CD4-positive, alpha-beta T cell treated with Interferon alpha-2 for 1 hour (primary cell): ENCODE data around the gene THBS2.

Experiments used
- DNase-seq, 2 donors: peaks; one replicate each; pipeline ENCODE4 v3.0.0-alpha.2; 2020 to 2022

The THBS2 gene

DNA sequence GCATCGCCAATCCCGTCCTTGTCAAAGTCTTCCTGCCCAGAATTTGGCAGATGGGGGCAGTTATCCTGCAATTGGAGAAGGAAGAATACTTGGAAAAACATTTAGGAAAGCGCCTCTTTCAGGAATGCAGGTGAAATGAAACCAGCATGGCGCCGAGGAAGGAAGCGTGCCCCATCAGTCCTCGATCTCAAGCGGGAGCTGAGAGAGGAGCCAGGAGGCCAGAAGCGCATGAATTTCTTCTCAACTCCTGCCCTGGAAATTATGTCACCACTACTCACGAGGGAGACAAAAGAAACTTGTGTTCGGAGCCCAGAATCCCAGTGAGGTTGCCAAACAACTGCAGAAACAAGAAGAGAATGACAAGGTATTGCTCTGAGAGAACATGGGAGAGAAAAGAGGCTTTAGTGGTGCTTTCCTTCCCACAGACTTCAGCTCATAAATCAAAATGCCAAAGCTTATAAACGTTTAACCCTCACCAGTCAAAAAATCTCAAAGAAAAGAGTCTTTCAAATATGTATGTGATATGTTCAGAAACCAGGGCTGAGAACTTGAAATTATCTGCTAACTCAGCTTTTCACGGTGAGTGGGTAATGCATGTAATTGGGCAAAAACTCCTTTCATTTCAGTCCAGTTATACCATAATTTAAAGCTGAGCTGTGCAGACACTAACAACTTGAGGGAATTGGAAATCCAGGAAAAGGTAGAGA lies 23.9 kb downstream of the THBS2 start:
- no peak for DNase-seq

DNA sequence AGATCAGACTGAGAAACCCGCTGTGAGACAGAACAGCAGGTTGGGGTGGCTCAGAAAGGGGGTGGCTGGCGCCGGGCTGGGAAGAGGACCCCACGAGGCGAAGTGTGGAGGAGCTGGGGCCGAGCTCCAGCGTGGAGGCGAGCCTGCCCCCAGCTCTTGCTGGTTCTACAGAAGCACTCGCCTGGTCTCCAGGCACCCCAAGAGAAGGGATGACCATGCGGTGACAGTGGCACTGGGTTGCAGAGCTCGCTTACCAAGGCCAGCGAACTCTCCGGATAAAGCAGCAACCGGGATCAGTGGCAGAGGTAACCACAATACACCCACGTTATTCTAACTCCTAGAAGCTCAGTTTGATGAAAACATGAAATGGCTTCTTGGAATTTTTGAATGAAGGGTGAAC lies 26.5 kb downstream of the THBS2 start:
- no peak for DNase-seq

DNA sequence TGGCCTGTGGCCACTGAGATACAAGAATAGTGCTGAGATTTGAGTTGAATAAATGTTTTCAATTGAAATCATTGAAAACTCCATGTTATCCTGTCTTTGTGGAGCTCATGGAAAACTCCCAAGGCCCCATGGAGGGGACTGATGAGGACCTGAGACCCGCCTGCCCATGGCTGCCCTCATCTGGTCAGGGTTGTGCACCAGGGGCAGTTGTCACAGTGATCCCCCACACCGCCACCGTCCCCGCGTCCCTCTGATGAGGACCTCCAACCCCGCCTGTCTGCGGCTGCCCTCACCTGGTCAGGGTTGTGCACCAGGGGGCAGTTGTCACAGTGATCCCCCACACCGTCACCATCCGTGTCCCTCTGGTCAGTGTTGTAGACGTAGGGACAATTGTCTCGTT lies 27.8 kb downstream of the THBS2 start:
- DNase-seq, result no peak

DNA sequence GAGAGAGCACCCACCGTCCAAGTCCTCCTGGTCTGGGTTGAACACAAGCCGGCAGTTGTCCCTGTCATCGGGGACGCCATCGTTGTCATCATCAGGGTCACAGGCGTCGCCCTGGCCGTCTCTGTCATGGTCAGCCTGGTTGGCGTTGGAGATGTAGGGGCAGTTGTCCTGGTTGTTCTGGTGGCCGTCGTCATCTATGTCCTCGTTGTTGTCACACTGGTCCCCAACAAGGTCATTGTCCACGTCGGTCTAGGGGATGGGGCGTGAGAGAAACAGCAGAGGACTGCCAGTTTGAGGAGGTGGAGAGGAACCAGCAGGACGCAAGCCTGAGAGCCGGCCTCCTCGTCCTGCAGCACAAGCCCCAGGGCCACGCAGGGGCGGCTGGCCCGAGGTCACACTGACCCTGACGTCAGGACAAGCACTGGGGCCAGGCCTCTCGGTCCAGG lies 28.5 kb downstream of the THBS2 start:
- no peak for DNase-seq

DNA sequence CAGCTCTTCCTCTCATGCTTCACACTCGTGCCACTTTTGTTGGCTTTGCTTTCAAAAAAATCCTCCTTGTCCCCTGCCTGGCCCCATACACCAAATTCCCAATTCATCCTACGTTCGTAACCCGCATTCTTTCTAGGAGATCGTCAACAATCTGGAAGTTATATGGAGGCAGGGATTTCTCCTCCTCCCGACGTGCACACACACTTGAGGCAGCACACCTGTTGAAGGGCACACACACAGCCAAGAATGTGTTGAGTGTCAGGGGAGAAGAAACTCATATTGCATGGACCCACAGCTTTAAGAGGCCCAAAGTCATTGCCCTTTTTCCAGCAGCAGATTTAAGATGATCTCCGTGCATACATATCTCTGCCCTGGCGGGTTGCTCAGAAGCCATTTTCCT lies 28.9 kb downstream of the THBS2 start:
- no peak for DNase-seq

DNA sequence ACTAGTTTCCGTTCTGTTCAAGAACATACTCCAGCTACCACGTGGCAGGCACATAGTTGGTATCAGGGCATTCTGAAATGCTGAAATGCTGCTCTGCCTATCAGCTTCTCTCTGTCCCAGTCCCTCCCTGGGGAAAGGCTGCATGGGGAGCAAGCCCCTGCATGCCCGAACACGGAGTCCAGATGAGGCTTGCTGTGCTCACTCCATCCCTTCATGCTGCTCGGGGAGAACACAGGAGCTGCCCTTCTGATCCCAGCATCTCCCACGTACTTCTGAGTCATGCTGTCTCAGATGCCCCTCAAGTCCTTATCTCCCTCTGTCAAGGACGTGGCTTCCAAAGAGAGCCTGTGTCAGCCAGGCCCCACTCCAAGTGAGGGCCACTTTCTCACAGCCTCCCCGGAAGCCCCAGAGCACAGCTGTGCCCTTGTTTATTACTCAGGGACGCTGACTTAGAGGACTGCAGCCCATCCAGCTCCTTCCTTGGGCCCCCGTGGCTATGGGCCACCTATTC lies 29.4 kb downstream of the THBS2 start:
- no peak for DNase-seq

DNA sequence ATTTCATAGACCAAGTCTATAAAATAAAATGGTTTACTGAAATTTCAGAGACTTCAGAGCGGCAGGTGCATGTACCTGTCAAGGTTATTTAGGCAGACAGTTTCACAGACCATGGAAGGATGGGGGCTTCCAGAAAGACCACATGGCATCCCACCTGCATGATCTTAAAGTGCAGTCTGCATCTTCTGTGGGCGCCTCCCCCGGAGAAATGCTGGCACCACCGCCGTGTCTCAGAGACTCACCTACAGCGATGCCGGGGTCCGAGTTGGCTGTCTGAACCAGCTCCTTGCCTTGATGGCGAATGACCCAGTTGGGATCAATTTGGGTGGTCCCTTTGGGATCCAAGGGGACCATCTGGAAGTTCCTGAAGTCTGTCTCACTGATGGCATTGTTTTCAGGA lies 30.6 kb downstream of the THBS2 start:
- DNase-seq, result no peak

DNA sequence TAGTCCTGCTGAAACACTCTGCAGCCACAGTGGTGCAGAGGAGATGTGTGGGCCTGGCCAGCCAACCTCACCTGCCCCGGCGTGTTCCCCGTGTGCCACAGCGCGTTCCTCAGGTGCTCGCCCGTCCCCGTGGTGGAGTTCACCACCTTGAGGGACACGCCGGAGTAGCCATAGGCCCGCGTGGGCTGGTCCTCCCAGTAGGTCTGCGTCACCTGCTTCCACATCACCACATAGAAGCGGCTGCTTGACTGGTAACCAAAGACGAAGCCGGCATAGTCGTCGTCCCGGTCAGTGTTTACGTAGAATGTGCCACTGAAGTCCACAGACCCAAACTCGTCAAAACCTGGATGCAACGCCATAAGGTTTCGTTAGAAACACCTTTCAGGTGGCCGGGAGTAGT lies 31.5 kb downstream of the THBS2 start:
- no peak for DNase-seq

DNA sequence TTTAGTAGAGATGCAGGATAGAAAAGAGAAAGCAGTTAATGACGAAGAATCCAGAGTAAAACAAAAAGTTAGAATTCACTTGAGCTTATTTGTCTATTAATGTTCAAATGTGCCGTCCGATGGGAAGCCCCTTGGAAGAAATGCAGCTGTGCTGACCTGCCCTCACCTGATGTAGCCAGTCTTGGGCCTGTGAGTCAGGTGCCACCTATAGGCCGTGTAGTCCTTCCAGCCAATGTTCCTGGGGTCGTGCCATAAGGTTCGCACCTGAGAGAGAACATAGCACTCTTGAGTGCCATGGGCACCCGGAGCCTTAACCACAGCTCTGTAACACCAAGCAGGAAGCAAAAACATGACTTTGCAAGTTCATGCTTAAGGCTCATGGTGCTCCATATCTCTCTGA lies 32.4 kb downstream of the THBS2 start:
- no peak for DNase-seq

DNA sequence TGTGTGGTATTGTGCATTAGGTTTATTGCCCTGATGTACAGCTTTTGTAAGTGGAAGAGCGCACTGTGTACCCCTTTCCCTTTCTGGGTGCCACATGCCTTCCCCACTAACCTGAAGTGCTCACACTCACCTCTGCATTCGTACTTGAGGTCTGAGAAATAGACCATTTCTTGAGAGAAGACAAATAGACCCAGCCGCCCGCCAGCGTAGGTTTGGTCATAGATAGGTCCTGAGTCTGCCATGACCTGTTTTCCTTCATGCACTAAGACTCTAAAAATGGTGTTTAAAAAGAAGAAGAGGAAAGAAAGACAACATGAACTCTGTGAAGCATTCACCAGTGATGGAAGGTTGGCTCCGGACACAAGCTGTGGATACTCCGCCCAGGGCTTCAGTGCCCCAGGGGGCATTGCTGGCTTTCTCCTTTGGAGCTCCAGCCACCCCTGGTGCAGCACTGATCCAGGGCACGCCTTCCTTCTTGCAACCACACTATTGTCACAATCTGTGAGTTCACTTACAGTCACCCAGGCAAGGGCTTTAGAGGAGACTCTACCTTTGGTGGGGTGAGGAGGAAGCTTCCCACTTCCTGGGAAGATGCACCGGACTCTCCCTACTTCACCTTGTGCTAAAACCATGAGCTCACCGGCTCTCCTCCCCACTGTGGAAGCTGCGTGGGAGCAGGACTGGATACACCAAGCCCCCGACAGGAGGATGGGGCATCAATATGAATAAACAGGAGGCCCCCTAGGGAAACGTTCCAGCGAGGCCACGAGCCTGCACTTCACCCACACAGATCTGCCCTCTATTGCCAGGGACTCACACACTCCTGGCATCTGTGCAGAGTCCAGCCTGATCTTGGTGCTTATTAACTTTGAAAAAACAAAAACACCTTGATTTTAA lies 33.3 kb downstream of the THBS2 start:
- no peak for DNase-seq

DNA sequence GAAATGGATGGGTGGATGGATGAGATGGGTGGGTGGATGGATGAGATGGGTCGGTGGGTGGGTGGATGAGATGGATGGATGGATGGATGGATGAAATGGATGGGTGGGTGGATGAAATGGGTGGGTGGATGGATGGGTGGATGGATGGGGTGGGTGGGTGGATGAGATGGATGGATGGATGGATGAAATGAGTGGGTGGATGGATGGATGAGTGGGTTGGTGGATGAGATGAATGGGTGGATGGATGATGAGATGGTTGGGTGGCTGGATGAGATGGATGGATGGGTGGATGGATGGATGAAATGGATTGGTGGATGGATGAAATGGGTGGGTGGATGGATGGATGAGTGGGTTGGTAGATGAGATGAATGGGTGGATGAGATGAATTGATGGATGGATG lies 35.7 kb downstream of the THBS2 start:
- no peak for DNase-seq

DNA sequence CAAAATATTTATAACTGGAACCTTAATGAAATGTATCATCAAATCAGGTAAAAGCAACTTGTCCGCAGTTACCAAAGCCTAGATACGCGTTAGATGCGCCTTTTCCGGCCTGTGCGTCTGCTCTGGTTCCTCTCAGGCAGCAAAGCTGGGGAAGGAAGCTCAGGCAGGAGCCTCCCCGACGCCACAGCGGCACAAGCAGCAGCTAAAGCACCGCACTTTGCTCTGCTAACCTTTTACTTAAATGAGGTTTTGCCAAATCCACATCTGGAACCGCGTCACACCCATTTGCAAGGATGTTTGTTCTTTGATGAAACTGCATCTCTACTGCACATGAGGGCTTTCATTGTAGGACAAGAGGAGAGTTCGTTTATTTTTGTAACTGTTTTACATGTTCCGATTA lies 36.8 kb downstream of the THBS2 start:
- no peak for DNase-seq

DNA sequence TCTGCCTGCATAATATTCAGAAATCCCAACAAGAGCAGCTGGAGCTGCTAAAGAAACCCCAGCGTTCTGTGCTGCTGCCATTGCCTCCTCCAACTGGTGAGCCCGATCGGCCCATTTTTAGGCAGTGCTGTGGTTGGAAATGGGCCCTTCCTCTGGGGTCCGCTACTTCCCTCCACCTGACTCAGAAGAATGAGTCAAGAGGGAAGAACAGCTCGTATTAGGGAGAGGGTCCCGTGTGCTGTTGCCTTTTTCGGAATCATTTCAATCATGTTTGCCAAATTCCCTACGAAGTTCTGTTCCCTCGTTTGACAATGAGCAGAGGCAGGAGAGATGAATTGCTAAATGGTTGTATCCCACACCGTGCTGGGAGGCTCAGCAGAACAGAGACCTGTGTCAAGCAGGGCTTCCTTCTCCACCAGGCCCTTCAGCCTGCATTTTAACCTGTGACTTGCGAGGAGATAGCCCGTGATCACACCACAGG lies 38.4 kb downstream of the THBS2 start:
- DNase-seq, result no peak

DNA sequence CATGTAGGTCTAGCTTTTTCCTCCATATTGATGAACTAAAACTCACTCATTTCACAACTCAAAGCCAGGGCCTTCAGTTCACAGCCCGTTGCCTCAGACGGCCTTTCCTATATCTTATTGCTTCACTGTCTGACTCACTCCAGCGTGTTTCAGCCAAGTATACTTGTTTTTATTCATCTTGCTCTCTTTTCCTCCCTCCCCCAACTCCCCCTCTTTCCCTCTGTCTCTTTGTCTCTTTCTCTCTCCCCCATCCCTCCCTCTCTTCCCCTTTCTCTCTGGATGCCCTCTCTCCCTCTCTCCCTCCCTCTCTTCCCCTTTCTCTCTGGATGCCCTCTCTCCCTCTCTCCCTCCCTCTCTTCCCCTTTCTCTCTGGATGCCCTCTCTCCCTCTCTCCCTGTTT lies 38.9 kb downstream of the THBS2 start:
- peak in 1 of 2 donors; percentile 19 for DNase-seq

DNA sequence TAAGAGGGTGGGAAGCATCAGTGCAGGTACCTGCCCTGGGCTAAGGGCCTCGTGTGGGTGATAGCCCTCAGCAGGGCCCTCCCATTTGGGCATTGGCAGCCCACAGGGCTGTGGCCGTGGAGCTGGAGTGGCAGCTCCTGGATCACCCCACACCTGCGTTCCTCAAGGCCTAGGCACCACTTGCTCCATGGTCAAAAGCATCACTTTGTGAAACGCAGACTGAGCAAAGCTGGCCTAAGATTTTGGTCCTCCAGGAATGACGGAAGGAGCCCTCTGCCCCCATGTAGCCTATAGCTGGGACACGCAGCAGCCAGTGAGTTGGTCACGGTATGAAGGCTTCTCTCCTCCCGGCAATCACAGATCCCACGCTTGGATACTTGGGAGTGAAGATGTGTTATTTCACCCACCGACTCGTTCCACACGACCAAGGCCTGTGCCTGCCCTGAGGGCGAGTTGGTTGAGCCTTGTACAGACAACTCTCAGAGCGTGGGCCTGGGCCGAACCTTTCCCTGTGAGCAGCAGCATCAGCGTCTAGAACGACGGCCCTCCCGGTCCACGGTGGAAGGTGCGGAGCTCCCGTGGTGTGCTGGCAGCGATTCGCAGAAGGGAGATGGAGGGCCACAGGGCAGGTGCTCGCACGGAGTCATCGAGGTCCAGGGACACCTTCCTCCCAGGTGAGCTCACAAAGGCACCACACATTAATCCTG lies 39.7 kb downstream of the THBS2 start:
- no peak for DNase-seq

DNA sequence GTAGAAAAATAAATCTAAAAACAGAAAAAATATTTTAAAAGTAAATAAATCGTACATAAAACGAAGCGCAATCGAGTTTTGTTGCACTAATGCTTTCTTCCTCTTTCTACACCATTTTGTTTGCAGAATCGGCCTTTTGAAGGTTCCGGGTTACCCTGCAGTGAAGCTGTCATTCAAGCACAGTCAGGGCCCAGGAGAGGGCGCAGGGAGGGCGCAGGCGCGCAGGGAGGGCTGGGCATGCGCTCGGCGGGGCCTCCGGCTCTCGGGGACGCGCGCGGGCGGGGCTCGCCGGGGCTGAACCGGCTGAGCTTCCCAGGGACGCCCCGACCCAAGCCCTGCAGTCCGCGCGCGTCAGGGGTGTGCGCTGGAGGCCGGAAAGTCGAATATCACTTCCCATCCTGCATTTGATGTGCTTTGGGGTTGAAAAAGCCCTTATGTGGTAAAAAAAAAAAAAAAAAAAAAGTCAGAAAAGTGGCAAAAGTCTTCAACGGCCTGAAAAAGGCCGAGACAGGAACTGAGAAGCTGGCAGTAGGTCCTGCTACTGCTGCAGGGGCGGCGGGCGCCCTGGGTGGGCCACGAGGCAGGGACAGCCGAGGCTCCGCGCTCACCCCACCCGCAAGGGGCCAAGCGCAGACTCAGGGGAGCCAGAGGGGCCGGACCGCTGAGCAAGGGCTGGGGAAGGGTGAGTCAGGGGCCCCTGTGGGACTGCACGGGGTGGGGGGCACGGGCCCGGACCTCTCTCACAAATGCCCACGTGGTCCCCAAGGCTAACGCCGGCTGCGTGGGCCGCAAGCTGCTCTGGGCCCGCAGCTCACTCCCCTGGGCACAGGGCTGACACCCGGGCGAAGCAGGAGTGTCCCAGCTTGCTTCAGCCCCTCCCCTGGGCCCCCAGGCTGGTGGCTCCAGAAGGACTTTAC lies 40.5 kb downstream of the THBS2 start:
- peak; percentile 91 to 93 for DNase-seq

DNA sequence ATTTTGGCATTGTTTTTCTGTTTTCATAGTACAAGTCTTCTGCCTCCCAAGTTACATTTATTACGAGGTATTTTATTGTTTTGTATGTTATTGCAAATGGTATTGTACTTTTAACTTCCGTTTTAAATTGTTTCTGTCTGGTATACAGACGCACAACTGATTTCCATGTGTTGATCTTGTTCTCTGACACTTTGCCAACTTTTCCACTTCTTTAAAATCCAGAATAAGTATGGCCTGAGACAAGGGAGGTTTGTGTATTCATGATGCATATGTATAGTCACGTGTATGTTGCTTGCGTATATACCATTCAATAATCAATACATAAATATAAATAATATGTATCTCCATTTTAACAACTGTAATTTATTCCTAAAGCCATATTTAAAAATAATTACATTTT lies 41.2 kb downstream of the THBS2 start:
- DNase-seq, result no peak

DNA sequence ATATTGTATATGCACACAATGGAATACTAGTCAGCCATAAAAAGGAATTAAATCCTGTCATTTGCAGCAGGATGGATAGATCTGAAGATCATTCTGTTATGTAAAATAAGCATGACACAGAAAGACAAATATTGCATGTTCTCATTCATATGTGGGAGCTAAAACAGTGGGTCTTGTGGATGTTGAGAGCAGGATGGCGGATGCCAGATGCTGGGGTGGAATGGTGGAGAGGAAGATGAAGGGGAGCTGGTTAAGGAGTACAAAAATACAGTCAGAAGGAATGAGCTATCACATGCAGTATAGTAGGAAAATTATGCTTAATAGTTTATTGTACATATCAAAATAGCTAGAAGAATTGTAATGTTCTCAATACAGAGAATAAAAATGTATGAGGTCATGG lies 41.8 kb downstream of the THBS2 start:
- DNase-seq, result no peak

DNA sequence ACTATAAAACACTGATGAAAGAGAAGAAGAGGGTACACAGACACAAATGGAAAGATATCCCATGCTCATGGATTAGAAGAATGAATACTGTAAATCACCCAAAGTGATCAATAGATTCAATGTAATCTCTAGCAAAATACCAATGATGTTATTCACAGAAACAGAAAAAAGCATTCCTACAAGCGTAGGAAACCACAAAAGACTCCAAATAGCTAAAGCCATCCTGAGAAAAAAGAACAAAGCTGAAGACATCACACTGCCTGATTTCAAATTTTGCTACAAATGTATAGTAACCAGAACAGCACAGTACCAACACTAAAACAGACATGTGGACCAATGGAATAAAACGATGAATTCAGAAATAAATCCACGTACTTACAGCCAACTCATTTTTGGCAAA lies 43.0 kb downstream of the THBS2 start:
- DNase-seq, result no peak

DNA sequence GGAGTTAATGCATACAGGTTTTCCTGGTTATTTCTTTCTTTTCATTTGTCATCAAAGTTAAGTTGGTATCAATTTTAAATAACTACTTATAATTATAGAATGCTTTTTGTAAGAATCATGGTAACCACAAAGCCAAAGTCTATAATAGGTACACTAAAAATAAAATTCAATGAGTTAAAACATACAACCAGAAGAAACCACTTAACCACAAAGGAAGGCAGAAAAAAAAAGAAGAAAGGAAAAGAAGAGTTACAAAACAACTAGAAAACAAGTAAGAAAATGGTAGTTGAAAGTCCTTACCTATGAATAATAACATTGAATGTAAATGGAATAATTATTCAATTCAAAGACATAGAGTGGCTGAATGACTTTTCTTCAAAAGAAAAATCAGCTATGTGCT lies 45.6 kb downstream of the THBS2 start:
- DNase-seq, result no peak

DNA sequence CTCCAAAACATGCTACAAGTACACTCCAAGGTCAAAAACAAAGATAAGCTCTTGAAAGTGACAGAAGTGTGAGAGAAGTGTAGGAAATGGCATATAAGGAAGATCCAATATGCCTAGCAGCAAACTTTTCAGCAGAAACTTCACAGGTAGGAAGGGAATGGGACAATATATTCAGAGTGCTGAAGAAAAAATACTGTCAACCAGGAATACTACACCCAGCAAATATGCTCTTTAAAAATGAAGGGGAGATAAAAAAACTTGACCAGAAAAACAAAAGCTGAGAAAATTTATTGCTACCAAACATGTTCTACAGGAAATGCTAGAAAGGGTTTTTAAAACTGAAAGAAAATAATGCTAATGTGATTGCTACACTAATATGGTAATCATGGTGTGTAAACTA lies 46.2 kb downstream of the THBS2 start:
- DNase-seq, result no peak
